Activated CD4-positive, CD25-positive, alpha-beta regulatory T cell treated with anti-CD3 and anti-CD28 coated beads, Interleukin-2, amount 50 U/mL, for 24 hours (primary cell): ENCODE measurements around the gene POLR2A.
"Not testable (repeated sequence)": the region's sequence is repeated elsewhere in the genome, so short reads cannot be mapped to it uniquely, and the experiment has no call there.

Experiments
- ATAC-seq, 2 donors: fragments of 150-1000 bp; cut with Tn5 transposase; one replicate each; pipeline ENCODE4 v1.10.0; 2021; ENCODE audit warnings: mild to moderate bottlenecking in 1 of 2, moderate library complexity in 1 of 2

POLR2A gene

GRCh38 chr17:7460850-7461660 is 23.1 kb upstream of the POLR2A start:
- ATAC-seq = no peak

GRCh38 chr17:7462474-7463371 is 21.4 kb upstream of the POLR2A start:
- no peak for ATAC-seq

- ATAC-seq = no peak
Measured at GRCh38 chr17:7463372-7463846, 20.8 kb upstream of the POLR2A start.

- ATAC-seq = no peak
Measured at GRCh38 chr17:7464081-7464480, 20.1 kb upstream of the POLR2A start.

GRCh38 chr17:7465597-7466275 is 18.4 kb upstream of the POLR2A start:
- no peak for ATAC-seq

GRCh38 chr17:7466318-7466638 is 17.9 kb upstream of the POLR2A start:
- no peak for ATAC-seq

- ATAC-seq = no peak
Measured at GRCh38 chr17:7466639-7467341, 17.4 kb upstream of the POLR2A start.

- no peak for ATAC-seq
Measured at GRCh38 chr17:7467498-7467897, 16.7 kb upstream of the POLR2A start.

GRCh38 chr17:7468290-7468689 is 15.9 kb upstream of the POLR2A start:
- no peak for ATAC-seq

GRCh38 chr17:7468804-7469389 is 15.3 kb upstream of the POLR2A start:
- no peak for ATAC-seq

- not testable (repeated sequence) for ATAC-seq
Measured at GRCh38 chr17:7469843-7470242, 14.3 kb upstream of the POLR2A start.

- ATAC-seq = not testable (repeated sequence)
Measured at GRCh38 chr17:7470457-7470973, 13.7 kb upstream of the POLR2A start.

- ATAC-seq = no peak
Measured at GRCh38 chr17:7471729-7472128, 12.4 kb upstream of the POLR2A start.

- ATAC-seq = not testable (repeated sequence)
Measured at GRCh38 chr17:7474767-7475166, 9.4 kb upstream of the POLR2A start.

- ATAC-seq = no peak
Measured at GRCh38 chr17:7475764-7476422, 8.3 kb upstream of the POLR2A start.

- no peak for ATAC-seq
Measured at GRCh38 chr17:7476494-7476893, 7.7 kb upstream of the POLR2A start.

- no peak for ATAC-seq
Measured at GRCh38 chr17:7476951-7477350, 7.2 kb upstream of the POLR2A start.

- ATAC-seq = no peak
Measured at GRCh38 chr17:7477392-7478275, 6.5 kb upstream of the POLR2A start.

- peak; percentile 9 to 19 for ATAC-seq
Measured at GRCh38 chr17:7478276-7479212, 5.6 kb upstream of the POLR2A start.
